MV-4-11 (cell line): Measurements from ENCODE around the gene PYM1.

ENCODE experiments used
- DNase-seq: peaks from one replicate; lab custom pipeline; 2025; lab: John Stamatoyannopoulos, UW

PYM1 gene

GRCh38 chr12:55927588-55928502, at the start of gene PYM1:
Gene PYM1 (minus strand): TSS chr12:55927894. CDS start chr12:55927761, 133 bp downstream.
- peak; percentile 97 for DNase-seq

GRCh38 chr12:55974308-55974730, 46.6 kb upstream of the PYM1 start:
- no peak for DNase-seq

GRCh38 chr12:55973599-55974307, 46.1 kb upstream of the PYM1 start, which contains the start of gene RAB5B:
Gene RAB5B (plus strand): TSS chr12:55974078. CDS start chr12:55986961, 12,883 bp downstream.
- DNase-seq, result peak; percentile 100

GRCh38 chr12:55972911-55973598, 45.4 kb upstream of the PYM1 start:
- peak; percentile 52 for DNase-seq

- DNase-seq, result no peak
Measured at GRCh38 chr12:55972456-55972855, 44.8 kb upstream of the PYM1 start.

GRCh38 chr12:55972042-55972441, 44.3 kb upstream of the PYM1 start:
- no peak for DNase-seq

- no peak for DNase-seq
Measured at GRCh38 chr12:55970775-55971174, 43.1 kb upstream of the PYM1 start.

GRCh38 chr12:55969356-55969755, 41.7 kb upstream of the PYM1 start:
- DNase-seq, result no peak

- peak; percentile 78 for DNase-seq
Measured at GRCh38 chr12:55966408-55967281, 39.0 kb upstream of the PYM1 start, which contains the start of gene CDK2. Gene CDK2 (plus strand): TSS chr12:55966830. CDS start chr12:55967009, 179 bp downstream.

GRCh38 chr12:55965941-55966407, 38.3 kb upstream of the PYM1 start, which contains the start of gene PMEL:
Gene PMEL (minus strand): TSS chr12:55966042. CDS start chr12:55966011, 31 bp downstream.
- DNase-seq, result peak; percentile 38

GRCh38 chr12:55965240-55965639, 37.5 kb upstream of the PYM1 start:
- DNase-seq, result no peak

- DNase-seq, result no peak
Measured at GRCh38 chr12:55963760-55964159, 36.1 kb upstream of the PYM1 start.

GRCh38 chr12:55957106-55957859, 29.6 kb upstream of the PYM1 start:
- no peak for DNase-seq

- peak; percentile 11 for DNase-seq
Measured at GRCh38 chr12:55955800-55956508, 28.3 kb upstream of the PYM1 start.

- no peak for DNase-seq
Measured at GRCh38 chr12:55955344-55955743, 27.6 kb upstream of the PYM1 start.

- no peak for DNase-seq
Measured at GRCh38 chr12:55946553-55946952, 18.9 kb upstream of the PYM1 start.

- DNase-seq, result no peak
Measured at GRCh38 chr12:55942577-55943136, 15.0 kb upstream of the PYM1 start.

- no peak for DNase-seq
Measured at GRCh38 chr12:55942055-55942454, 14.4 kb upstream of the PYM1 start.

GRCh38 chr12:55940065-55940732, 12.5 kb upstream of the PYM1 start:
- peak; percentile 76 for DNase-seq
